Measurements from ENCODE around the gene NDFIP1.

Gene NDFIP1

DNA sequence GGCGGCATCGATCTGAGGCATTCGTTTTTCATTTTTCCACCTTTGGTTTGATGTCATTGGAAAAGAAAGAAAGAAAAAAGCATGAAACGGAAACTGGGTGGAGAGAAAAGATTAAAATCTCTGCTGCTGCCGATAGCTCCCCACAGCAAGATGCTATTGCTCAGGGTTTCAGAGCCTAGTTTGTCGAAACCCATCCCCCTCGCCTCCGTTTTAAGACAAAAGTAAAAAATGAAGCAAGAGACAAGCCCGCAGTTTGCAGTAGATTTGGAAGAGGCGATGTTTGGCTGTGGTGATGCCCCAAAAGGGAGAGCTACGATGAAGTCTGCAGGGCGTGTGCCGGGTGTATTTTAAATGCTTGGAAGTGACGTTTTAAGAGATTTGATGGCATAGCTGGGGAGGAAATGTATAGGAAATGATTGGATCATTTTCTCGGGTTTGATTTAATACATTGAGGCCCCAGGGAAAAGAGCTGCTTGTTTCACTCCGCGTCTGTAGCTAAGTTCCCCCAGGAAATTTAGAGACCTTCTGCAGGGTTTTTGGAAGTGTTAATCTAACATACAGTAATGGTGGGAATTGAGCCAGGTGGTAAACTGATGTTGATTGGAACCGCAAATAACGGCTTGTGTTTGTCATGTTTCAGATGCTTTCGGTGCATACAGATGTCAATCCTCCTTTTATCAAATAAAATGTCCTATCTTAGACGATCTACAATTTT, 909 bp downstream of the NDFIP1 start:
- TF ChIP-seq, protein P1, sequence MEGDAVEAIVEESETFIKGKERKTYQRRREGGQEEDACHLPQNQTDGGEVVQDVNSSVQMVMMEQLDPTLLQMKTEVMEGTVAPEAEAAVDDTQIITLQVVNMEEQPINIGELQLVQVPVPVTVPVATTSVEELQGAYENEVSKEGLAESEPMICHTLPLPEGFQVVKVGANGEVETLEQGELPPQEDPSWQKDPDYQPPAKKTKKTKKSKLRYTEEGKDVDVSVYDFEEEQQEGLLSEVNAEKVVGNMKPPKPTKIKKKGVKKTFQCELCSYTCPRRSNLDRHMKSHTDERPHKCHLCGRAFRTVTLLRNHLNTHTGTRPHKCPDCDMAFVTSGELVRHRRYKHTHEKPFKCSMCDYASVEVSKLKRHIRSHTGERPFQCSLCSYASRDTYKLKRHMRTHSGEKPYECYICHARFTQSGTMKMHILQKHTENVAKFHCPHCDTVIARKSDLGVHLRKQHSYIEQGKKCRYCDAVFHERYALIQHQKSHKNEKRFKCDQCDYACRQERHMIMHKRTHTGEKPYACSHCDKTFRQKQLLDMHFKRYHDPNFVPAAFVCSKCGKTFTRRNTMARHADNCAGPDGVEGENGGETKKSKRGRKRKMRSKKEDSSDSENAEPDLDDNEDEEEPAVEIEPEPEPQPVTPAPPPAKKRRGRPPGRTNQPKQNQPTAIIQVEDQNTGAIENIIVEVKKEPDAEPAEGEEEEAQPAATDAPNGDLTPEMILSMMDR (IDR thresholded peaks at IDR 0.05; ENCODE audit: low read depth, low read length, missing control alignments), result no peak
- no peak for DNase-seq (ENCODE audit: low read depth)
- H3K4me3 ChIP-seq (ENCODE audit: low read depth, low read length), result peak overlapping the region; percentile 75

- H3K4me3 ChIP-seq (ENCODE audit: low read depth, low read length), result no peak overlapping the region; the same call in 1 of the 2 replicates
- no peak for DNase-seq (ENCODE audit: low read depth)
- TF ChIP-seq, protein P1 (IDR thresholded peaks at IDR 0.05; ENCODE audit: low read depth, low read length, missing control alignments), result no peak
Observed at GRCh38 chr5:142110046-142110531, 1.5 kb downstream of the NDFIP1 start.

DNA sequence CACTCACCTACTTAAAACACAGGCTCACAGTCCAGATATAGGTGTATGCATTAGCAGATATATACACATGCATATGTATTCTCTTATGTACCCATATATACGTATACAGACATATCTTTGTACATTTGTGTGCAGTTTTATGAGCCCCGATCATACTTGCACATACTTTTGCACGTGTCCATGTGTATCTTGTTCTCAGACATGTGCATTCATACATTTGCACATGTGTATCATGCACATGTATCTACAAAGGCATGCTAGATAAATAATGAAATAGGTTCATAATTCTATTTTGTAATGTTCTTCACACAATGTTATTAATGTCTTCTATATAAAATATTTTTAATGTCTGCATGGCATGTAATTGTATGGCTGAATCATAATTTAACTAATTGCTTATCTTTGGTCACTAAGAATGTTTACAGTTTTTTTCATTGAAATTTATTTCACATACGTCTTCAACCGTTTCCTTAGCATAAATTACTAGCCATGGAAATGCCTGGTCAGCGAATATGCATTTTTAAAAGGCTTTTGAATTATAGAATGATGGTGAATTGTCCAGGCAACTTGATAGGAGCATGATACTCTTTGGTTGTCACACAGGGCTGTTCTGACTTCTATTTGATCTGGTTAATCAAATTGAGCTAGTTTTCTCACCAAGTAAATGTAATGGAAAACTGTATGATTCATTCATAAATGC, 2.6 kb downstream of the NDFIP1 start:
- no peak overlapping the region for H3K4me3 ChIP-seq (ENCODE audit: low read depth, low read length)
- TF ChIP-seq, protein P1 (IDR thresholded peaks at IDR 0.05; ENCODE audit: low read depth, low read length, missing control alignments), result no peak
- DNase-seq (ENCODE audit: low read depth), result no peak

DNA sequence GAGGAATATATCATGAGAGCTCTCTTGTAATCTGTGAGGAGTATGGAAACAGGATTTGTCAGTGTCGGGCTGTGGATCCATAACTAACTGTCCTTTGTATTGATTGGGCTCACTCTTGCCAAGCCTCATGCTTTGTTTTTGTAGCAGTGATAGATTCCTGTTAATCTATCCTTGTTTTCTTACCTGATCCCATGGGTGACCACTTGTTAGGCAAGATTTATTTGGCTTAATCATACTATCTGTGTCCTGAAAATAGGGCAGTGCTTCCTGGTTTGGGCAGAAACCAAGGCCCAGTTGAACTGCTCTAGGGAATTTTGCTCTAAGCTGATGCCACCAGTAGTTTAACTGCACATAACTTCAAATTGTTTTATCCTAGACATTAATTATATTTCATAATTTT, 6.1 kb downstream of the NDFIP1 start:
- DNase-seq (ENCODE audit: low read depth), result no peak

GRCh38 chr5:142115937-142116614, 7.5 kb downstream of the NDFIP1 start:
- no peak overlapping the region for H3K4me3 ChIP-seq (ENCODE audit: low read depth, low read length)
- TF ChIP-seq, protein P1 (IDR thresholded peaks at IDR 0.05; ENCODE audit: low read depth, low read length, missing control alignments), result no peak
- DNase-seq (ENCODE audit: low read depth), result no peak

More for the DNA sequence above, 6.1 kb downstream of the NDFIP1 start:
- no peak overlapping the region for H3K4me3 ChIP-seq (ENCODE audit: low read depth, low read length)
- TF ChIP-seq, protein P1 (IDR thresholded peaks at IDR 0.05; ENCODE audit: low read depth, low read length, missing control alignments), result no peak

GRCh38 chr5:142117579-142118151, 9.1 kb downstream of the NDFIP1 start:
- TF ChIP-seq, protein P1 (IDR thresholded peaks at IDR 0.05; ENCODE audit: low read depth, low read length, missing control alignments), result no peak
- no peak overlapping the region for H3K4me3 ChIP-seq (ENCODE audit: low read depth, low read length)
- no peak for DNase-seq (ENCODE audit: low read depth)

Data from GM12864 (cell line).